Activated CD8-positive, alpha-beta T cell treated with anti-CD3 and anti-CD28 coated beads for 36 hours (primary cell): ENCODE data around the gene SULT1B1. TPM values are rescaled to one million over a fixed set of nuclear protein-coding genes. Genes with fewer than 3 reads are reported as not detected.

Experiments used
- ATAC-seq: fragments of 200-7000 bp; cut with Tn5 transposase; one replicate; pipeline ENCODE4 v1.10.0; 2021; ENCODE audit warnings: mild to moderate bottlenecking, moderate library complexity
- CTCF ChIA-PET: fragments of 350-600 bp; sonication (Branson Sonifier 250); formaldehyde crosslinking; loops from one replicate; lab custom pipeline; 2021; ENCODE audit warnings: antibody characterized with exemption; lab: Charles Lee
- POLR2A ChIA-PET: fragments of 350-600 bp; sonication (Branson Sonifier 250); formaldehyde crosslinking; loops from one replicate; lab custom pipeline; 2021; ENCODE audit warnings: antibody characterized with exemption; lab: Charles Lee
- DNase-seq: peaks from one replicate; pipeline ENCODE4 v3.0.0-alpha.2; 2020
- H3K27ac Mint-ChIP-seq: one replicate; pipeline ENCODE4 v1.8.0; 2021; ENCODE audit warnings: mild to moderate bottlenecking, mixed read lengths
- H3K27me3 Mint-ChIP-seq: one replicate; pipeline ENCODE4 v1.8.0; 2021; ENCODE audit warnings: mixed read lengths
- H3K36me3 Mint-ChIP-seq: one replicate; pipeline ENCODE4 v1.8.0; 2021; ENCODE audit warnings: low read depth, mixed read lengths
- H3K4me1 Mint-ChIP-seq: one replicate; pipeline ENCODE4 v1.8.0; 2021; ENCODE audit warnings: low read depth, mixed read lengths
- H3K4me3 Mint-ChIP-seq: one replicate; pipeline ENCODE4 v1.8.0; 2021; ENCODE audit warnings: mild to moderate bottlenecking, moderate library complexity, mixed read lengths
- H3K9me3 Mint-ChIP-seq: one replicate; pipeline ENCODE4 v1.8.0; 2021; ENCODE audit warnings: mixed read lengths
- intact Hi-C: fragments of 100-400 bp; cut with micrococcal nuclease; formaldehyde crosslinking; loops from one replicate; pipeline ENCODE4 v1.10.0; 2022
- total RNA-seq, 2 experiments: library from RNA; stranded (reverse); gene quantifications; one replicate each; pipeline ENCODE4 v1.2.3, GENCODE V29; 2021
- TF ChIP-seq, protein P1 (sequence below): fragments of 200-600 bp; IDR thresholded peaks from one replicate; pipeline ENCODE4 v1.8.0; 2022; ENCODE audit warnings: antibody characterized with exemption, mild to moderate bottlenecking

The SULT1B1 gene
- total RNA-seq, 2 experiments from 2014 or later = 1.1 to 2.2 TPM

- ChIA-PET POLR2A (no interaction called here), CTCF (no interaction called here)
- no peak overlapping the region for H3K4me3 Mint-ChIP-seq
- TF ChIP-seq, protein P1, sequence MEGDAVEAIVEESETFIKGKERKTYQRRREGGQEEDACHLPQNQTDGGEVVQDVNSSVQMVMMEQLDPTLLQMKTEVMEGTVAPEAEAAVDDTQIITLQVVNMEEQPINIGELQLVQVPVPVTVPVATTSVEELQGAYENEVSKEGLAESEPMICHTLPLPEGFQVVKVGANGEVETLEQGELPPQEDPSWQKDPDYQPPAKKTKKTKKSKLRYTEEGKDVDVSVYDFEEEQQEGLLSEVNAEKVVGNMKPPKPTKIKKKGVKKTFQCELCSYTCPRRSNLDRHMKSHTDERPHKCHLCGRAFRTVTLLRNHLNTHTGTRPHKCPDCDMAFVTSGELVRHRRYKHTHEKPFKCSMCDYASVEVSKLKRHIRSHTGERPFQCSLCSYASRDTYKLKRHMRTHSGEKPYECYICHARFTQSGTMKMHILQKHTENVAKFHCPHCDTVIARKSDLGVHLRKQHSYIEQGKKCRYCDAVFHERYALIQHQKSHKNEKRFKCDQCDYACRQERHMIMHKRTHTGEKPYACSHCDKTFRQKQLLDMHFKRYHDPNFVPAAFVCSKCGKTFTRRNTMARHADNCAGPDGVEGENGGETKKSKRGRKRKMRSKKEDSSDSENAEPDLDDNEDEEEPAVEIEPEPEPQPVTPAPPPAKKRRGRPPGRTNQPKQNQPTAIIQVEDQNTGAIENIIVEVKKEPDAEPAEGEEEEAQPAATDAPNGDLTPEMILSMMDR = no peak
- DNase-seq (no peak), ATAC-seq (no peak)
- intact Hi-C loops = no loop called here
- H3K36me3 Mint-ChIP-seq = peaks cover 25% of the 10 kb centered on the region
- no peaks in the 10 kb centered on the region for H3K27me3 Mint-ChIP-seq
- no peaks in the 10 kb centered on the region for H3K4me1 Mint-ChIP-seq
- H3K27ac Mint-ChIP-seq = no peak overlapping the region
- peaks cover 24% of the 10 kb centered on the region for H3K9me3 Mint-ChIP-seq
Observed at GRCh38 chr4:69744157-69744478, 16.3 kb downstream of the SULT1B1 start.

DNA sequence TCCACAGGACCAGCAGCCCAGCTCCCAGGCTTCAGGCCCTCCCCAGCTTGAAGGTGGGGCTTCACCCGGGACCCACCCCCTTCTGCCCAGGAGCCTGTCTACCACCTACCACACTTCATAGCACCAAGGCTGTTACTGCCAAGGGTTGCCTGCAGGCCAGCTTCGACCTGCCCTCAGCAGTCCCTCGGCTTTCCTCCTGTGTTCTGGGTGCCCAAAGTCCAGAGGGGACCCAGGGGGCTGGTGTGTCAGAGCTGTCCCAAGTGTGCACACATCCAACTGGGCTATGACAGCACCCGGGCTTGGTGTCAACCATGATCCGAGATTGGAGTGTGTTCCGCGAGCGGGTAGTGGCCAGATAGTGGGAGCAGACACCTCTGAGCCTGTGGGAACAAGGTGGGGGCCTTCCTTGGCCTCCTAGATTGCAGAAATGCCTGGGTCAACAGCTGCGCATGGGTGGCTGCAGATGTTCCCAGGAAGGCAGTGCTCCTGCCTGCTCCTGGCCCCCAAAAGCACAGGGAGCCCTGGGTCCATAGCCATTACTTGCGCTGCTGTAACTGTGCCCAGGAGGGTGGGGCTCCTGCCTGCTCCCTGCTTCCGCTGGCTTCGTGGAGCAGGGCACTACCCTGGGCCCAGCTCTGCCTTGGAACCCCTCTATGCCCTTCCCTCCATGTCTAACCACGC, 16.8 kb downstream of the SULT1B1 start:
- H3K27ac Mint-ChIP-seq = no peak overlapping the region
- ChIA-PET CTCF (no interaction called here), POLR2A (no interaction called here)
- peaks cover under 1% of the 10 kb centered on the region for H3K4me1 Mint-ChIP-seq
- intact Hi-C loops = no loop called here
- no peak overlapping the region for H3K4me3 Mint-ChIP-seq
- DNase-seq (no peak), ATAC-seq (no peak)
- TF ChIP-seq, protein P1 = no peak
- H3K9me3 Mint-ChIP-seq = peaks cover 24% of the 10 kb centered on the region
- H3K36me3 Mint-ChIP-seq = peaks cover 25% of the 10 kb centered on the region
- no peaks in the 10 kb centered on the region for H3K27me3 Mint-ChIP-seq

- no peaks in the 10 kb centered on the region for H3K27me3 Mint-ChIP-seq
- TF ChIP-seq, protein P1 = no peak
- no peak for ATAC-seq
- peaks cover 24% of the 10 kb centered on the region for H3K9me3 Mint-ChIP-seq
- peaks cover 22% of the 10 kb centered on the region for H3K36me3 Mint-ChIP-seq
- no peak overlapping the region for H3K4me3 Mint-ChIP-seq
- no peak for DNase-seq
- peaks cover 2% of the 10 kb centered on the region for H3K4me1 Mint-ChIP-seq
- H3K27ac Mint-ChIP-seq = no peak overlapping the region
- intact Hi-C loops = no loop called here
- CTCF ChIA-PET = no interaction called here
- POLR2A ChIA-PET = no interaction called here
Observed at GRCh38 chr4:69742596-69742995, 17.8 kb downstream of the SULT1B1 start.

DNA sequence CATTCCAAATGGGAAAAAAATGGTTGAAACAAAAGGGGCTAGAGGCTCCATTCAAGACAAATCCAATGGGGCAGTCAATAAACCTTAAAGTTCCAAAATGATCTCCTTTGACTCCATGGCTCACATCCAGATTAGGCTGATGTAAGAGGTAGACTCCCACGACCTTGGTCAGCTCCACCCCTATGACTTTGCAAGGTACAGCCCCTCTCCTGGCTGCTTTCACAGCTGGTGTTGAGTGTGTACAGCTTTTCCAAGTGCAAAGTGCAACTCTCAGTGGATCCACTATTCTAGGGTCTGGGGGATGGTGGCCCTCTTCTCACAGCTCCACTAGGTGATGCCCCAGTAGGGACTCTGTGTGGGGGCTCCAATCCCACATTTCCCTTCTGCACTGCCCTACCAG, 21.5 kb downstream of the SULT1B1 start:
- DNase-seq (peak; percentile 4), ATAC-seq (no peak)
- H3K9me3 Mint-ChIP-seq = peaks cover 15% of the 10 kb centered on the region
- H3K27me3 Mint-ChIP-seq = no peaks in the 10 kb centered on the region
- H3K36me3 Mint-ChIP-seq = peaks cover 12% of the 10 kb centered on the region
- no peak overlapping the region for H3K4me3 Mint-ChIP-seq
- H3K27ac Mint-ChIP-seq = no peak overlapping the region
- TF ChIP-seq, protein P1 = no peak
- POLR2A ChIA-PET = no interaction called here
- intact Hi-C loops = no loop called here
- CTCF ChIA-PET = no interaction called here
- H3K4me1 Mint-ChIP-seq = peaks cover 2% of the 10 kb centered on the region

DNA sequence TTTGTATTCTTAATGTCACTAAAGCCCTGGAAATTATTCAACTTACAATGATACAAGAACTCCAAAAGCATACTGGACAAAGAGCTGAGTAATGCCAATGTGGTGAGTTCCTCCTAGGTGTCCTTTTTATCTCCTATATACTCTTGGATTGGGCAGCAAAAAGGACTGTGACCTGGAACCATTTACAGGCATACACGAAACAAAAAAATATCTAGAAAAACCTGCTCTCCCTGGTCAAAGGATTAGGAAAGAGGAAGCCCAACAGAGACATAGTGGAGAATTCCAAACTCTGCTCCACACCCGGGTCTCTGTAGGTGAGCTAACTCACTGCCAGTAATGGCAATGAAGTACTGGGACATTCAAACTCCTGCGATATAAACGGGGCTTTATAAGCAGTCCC, 25.3 kb downstream of the SULT1B1 start:
- H3K36me3 Mint-ChIP-seq = peaks cover 9% of the 10 kb centered on the region
- TF ChIP-seq, protein P1 = no peak
- no peak for DNase-seq
- ChIA-PET CTCF (no interaction called here), POLR2A (no interaction called here)
- no peaks in the 10 kb centered on the region for H3K27me3 Mint-ChIP-seq
- H3K27ac Mint-ChIP-seq = no peak overlapping the region
- ATAC-seq = no peak
- H3K4me3 Mint-ChIP-seq = no peak overlapping the region
- intact Hi-C loops = no loop called here
- H3K4me1 Mint-ChIP-seq = peaks cover 2% of the 10 kb centered on the region
- H3K9me3 Mint-ChIP-seq = peaks cover 8% of the 10 kb centered on the region
